ENCODE measurements around the gene CCNB3.

The CCNB3 gene

DNA sequence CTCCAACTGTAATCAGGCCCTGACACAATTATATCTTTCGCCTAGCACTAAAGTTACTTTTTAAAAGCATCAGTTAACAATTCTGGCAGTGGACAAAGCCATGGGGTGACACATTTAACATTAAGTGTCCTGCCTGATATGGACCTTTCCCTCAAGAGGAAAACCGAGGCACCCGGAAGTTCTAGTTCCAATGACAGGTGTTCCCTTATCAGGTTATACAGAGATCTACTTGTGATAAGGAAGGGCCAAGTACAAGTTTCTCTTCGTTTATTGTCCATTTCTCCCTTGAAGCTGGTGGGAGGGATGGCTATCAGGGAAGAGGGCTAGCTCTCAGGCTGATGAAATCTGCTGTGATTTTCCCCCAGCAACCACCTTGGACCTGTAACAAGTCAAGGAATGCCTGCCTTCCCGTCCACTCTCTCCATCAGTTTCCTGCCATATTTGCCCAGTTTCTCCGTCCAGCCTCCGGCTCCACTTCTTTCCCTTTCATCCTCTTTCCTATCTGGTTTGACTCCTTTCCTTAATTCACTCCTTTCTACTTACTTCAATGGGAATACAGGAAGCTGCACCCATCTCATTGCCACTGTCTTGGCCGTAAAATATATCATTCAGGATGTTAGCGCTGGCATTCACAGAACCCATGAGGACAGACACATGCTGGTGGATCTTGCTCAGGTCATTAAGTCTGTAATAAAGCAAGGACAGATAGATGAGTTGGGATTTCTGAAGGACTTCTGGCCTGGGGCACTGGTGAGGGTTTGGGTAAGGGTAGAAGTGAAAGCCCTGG, 171.1 kb downstream of the CCNB3 start:
- no peak for DNase-seq

DNA sequence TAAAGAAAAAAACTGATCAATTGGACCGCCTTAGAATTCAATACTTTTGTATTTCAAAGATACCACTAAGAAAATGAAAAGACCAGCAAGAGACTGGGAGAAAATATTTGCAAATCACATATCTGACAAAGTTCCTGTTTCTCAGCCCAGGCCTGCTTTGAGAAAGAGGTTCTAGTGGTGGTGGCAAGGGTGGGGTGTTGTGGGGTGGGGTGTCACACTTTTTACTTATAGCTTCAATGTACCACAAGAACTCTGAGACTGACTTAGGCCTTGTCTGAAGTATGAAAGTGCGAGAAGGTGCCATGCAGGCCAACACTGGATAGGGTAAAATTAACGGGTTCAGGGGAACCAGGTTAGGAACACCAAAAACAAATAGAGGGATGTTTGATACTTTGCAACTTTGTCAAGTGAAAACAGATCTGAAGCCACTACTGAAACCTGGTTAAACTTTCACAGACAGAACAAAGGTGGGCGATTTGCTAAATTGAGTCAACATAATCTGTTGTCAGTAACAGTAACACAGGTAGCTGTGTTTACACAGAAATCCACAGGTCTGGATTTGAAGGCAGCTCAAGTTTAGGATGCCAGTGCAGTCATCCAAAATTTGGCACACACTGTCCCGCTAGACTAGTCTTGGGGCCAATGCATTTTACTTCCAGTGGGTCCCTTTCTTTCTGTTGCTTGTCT, 177.3 kb downstream of the CCNB3 start:
- no peak for DNase-seq

DNA sequence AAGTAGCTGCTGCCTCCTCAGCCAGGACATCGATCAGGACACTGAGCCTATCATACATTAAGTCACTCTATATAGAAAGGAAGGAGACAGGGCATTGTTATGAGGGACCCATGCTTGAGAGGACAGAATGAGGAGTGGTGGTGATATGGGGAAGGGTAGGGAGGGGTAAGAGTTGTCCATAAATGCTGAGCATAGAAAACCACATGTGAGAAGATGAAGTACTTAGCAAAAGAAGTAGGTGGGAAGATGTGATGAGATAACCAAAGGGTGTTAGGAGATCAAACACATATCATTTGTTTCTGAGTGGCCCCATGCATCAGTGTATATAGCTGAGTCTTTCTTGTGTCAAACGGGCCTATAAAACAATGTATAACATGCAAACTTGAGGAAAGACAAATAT, 182.0 kb downstream of the CCNB3 start:
- DNase-seq: no peak

DNA sequence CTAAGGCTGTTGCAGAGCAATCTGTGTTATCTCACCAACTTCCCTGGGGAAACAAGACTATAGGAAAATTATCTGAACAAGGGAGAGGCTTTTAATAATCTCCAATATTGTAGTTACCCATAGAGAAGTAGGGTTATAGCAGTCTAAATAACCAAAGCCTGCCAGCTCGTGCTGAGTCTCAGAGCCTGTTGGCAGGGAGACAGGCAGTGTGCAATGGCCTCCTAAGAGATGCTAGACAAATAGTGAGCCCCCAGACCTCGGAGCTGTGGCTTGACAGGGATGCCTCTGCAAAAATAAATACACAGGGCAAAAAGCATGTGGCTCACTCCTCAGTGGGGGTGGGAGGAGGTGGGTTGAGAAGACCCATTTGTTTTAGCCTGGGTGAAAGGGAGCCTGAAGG, 189.3 kb downstream of the CCNB3 start:
- DNase-seq: no peak

Measured in GF-D8 (cell line).